ENCODE results near the gene GOLGA1. TPM values are rescaled to one million over a fixed set of nuclear protein-coding genes. Genes with fewer than 3 reads are reported as not detected.

The GOLGA1 gene
- total and polyA plus RNA-seq, 2 of the 13 experiments (the other 11 are each of a cell fraction or from before 2014, with no cell fraction given), result 12.7 to 15.9 TPM

DNA sequence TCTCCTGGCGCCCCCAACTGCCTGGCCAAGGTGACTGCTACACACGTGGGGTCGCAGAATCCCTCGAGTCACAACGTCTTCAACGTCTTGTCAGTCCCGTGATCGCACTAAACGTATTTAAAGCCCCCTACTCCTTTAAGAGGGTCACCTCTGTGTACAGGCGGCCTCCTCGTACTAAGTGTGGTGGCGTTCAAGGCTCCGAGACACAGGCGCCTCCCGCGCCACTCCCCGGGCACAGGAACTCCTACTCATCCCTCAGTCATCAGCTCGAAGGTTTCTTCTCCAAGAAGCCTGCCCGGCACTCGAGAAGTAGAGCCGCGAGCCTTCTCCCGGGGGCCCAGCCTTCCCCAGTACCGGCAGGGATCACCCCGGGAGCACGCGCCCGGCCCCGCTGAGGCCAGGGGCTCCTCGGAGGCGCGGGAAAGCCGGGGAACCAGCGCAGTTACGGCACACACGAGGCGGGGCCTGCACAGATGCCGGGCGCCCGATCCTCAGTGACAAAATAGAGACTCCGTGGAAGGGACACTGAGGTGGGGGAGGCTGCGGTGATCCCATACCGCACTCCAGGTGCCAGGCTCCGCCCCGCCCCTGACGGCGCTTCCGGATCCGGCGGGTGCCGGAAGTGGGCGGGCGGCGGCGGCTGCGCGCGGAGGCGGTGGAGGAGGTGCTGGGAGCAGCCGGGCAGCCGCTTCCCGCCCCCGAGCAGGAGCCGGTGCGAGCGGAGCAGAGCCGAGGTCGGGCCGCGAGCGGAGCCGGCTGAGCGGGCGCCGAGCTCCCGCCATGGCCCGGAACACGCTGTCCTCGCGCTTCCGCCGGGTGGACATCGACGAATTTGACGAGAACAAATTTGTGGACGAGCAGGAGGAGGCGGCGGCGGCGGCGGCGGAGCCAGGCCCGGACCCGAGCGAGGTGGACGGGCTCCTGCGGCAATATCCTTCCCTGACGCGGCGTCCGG is 72.1 kb downstream of the GOLGA1 start (continued):
- TF ChIP-seq TFE3 (CRISPR knock-in tag; IDR thresholded peaks at IDR 0.05) (peak; percentile 27; the same call in 1 of the 2 replicates), ZNF772 (CRISPR knock-in tag; IDR thresholded peaks at IDR 0.05) (no peak), ZNF33A (CRISPR knock-in tag; IDR thresholded peaks at IDR 0.05; ENCODE audit: borderline replicate concordance) (no peak), FOXK2 (IDR thresholded peaks at IDR 0.05) (no peak), POLR2A (IDR thresholded peaks at IDR 0.05; ENCODE audit: insufficient read depth in 1 of 2, low read depth in 2 of 2, low read length in 2 of 2) (peak; percentile 70 to 93), ARNT (IDR thresholded peaks at IDR 0.05) (no peak), THYN1 (CRISPR knock-in tag; IDR thresholded peaks at IDR 0.05; ENCODE audit: borderline replicate concordance, low read depth) (no peak), ZNF629 (CRISPR knock-in tag; conservative IDR thresholded peaks at IDR 0.05) (0 out of 2 replicates have a peak, but pooled peaks have one; percentile 10), NBN (conservative IDR thresholded peaks at IDR 0.05) (no peak), HMG20A (CRISPR knock-in tag; IDR thresholded peaks at IDR 0.05; ENCODE audit: borderline replicate concordance) (no peak), ZNF263 (CRISPR knock-in tag; IDR thresholded peaks at IDR 0.05) (peak; percentile 61; the same call in 1 of the 2 replicates), BCL3 (CRISPR knock-in tag; IDR thresholded peaks at IDR 0.05) (0 out of 2 replicates have a peak, but pooled peaks have one; percentile 10), ZNF280B (CRISPR knock-in tag; IDR thresholded peaks at IDR 0.05; ENCODE audit: borderline replicate concordance) (no peak), ZNF138 (CRISPR knock-in tag; IDR thresholded peaks at IDR 0.05; ENCODE audit: low read depth) (no peak), BORCS8-MEF2B (CRISPR knock-in tag; IDR thresholded peaks at IDR 0.05) (peak; percentile 11; the same call in 1 of the 2 replicates), FOXJ3 (CRISPR knock-in tag; IDR thresholded peaks at IDR 0.05; ENCODE audit: borderline replicate concordance) (no peak)
- TF ChIP-seq, protein P1, sequence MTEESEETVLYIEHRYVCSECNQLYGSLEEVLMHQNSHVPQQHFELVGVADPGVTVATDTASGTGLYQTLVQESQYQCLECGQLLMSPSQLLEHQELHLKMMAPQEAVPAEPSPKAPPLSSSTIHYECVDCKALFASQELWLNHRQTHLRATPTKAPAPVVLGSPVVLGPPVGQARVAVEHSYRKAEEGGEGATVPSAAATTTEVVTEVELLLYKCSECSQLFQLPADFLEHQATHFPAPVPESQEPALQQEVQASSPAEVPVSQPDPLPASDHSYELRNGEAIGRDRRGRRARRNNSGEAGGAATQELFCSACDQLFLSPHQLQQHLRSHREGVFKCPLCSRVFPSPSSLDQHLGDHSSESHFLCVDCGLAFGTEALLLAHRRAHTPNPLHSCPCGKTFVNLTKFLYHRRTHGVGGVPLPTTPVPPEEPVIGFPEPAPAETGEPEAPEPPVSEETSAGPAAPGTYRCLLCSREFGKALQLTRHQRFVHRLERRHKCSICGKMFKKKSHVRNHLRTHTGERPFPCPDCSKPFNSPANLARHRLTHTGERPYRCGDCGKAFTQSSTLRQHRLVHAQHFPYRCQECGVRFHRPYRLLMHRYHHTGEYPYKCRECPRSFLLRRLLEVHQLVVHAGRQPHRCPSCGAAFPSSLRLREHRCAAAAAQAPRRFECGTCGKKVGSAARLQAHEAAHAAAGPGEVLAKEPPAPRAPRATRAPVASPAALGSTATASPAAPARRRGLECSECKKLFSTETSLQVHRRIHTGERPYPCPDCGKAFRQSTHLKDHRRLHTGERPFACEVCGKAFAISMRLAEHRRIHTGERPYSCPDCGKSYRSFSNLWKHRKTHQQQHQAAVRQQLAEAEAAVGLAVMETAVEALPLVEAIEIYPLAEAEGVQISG (CRISPR knock-in tag; IDR thresholded peaks at IDR 0.05), result peak; percentile 69
- TF ChIP-seq, protein P2, sequence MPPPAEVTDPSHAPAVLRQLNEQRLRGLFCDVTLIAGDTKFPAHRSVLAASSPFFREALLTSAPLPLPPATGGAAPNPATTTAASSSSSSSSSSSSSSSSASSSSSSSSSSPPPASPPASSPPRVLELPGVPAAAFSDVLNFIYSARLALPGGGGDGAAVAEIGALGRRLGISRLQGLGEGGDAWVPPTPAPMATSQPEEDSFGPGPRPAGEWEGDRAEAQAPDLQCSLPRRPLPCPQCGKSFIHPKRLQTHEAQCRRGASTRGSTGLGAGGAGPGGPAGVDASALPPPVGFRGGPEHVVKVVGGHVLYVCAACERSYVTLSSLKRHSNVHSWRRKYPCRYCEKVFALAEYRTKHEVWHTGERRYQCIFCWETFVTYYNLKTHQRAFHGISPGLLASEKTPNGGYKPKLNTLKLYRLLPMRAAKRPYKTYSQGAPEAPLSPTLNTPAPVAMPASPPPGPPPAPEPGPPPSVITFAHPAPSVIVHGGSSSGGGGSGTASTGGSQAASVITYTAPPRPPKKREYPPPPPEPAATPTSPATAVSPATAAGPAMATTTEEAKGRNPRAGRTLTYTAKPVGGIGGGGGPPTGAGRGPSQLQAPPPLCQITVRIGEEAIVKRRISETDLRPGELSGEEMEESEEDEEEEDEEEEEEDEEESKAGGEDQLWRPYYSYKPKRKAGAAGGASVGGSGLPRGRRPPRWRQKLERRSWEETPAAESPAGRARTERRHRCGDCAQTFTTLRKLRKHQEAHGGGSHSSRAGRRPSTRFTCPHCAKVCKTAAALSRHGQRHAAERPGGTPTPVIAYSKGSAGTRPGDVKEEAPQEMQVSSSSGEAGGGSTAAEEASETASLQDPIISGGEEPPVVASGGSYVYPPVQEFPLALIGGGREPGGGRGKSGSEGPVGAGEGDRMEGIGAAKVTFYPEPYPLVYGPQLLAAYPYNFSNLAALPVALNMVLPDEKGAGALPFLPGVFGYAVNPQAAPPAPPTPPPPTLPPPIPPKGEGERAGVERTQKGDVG (CRISPR knock-in tag; IDR thresholded peaks at IDR 0.05; ENCODE audit: borderline replicate concordance), result no peak

Data from HepG2 (cell line).